Right hindlimb (tissue), 1 donor: Measurements from ENCODE around the gene ZNF451.
A peak's percentile ranks its signal among the peaks of the same experiment; 100 is the strongest.

Experiments
- DNase-seq: peaks from one replicate; pipeline ENCODE4 v3.0.0-alpha.2; 2018

Gene ZNF451

GRCh38 chr6:57162516-57162915, 72.5 kb downstream of the ZNF451 start:
- no peak for DNase-seq

- no peak for DNase-seq
Measured at GRCh38 chr6:57163956-57164355, 74.0 kb downstream of the ZNF451 start.

GRCh38 chr6:57165080-57165479, 75.1 kb downstream of the ZNF451 start:
- DNase-seq, result no peak

DNA sequence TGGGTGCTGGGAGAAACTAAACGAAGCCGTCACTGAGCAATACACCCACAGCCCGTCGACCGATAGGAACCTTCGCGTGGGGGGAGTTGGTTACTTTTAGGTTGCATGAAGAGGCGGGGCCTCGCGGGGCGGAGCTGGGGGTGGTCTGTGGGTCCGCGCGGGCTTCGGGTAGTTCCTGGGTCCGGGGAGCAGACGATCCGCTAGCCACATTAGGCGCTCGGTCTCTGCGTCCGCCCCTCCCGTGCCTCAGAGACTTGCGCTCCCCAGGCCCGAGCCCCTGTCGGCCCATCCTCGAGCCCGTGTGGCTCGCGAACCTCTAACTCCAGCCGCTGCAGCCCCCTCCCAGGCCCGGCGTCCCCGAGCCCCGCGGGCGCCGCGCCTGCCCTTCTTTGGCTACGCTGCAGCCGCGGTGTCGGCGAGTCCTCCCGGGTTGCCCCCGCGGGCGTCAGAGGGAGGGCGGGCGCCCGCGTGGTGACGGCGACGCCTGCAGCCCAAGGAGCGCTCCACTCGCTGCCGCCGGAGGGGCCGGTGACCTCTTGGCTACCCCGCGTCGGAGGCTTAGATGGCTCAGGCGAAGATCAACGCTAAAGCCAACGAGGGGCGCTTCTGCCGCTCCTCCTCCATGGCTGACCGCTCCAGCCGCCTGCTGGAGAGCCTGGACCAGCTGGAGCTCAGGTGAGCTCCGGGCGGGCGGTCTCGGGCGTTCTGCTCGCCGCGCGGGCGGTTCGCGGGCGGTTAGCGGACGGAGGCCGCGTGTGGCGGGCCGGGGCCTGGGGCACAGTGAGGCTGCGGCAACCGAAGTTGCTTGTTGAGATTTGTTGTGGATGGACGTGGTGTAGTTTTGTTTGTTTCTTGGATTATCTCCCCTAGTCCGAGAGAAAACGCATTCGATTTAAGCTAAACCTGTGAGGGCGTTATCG, 82.4 kb downstream of the ZNF451 start, which contains the start of gene BAG2:
TSS of gene BAG2 (plus strand) at position 191 of the 920 bp plus-strand sequence. CDS start at position 563, 372 bp downstream.
- DNase-seq, result peak; percentile 92

- DNase-seq, result no peak
Measured at GRCh38 chr6:57173056-57173885, 83.3 kb downstream of the ZNF451 start.

GRCh38 chr6:57173886-57174510, 84.0 kb downstream of the ZNF451 start:
- no peak for DNase-seq

DNA sequence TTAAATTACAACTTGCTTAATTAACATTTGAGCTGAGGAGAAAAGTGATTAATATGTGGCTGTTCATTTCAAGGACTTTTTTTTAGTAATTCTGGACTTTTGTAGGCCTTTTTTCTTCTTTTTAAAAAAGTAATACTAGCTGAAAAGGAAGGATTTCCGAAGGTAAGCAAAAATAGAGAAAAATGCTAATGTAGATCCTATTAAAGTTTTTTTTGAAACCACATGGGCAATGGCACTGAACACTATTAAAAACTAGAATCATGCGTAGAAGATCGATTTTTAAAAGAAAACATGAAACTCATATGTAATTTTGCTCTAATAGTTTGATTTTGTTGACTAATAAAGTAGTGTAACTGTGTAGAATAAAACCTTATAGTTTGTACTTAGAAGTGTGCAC, 84.5 kb downstream of the ZNF451 start:
- no peak for DNase-seq

- peak; percentile 83 for DNase-seq
Measured at GRCh38 chr6:57177545-57178265, 87.7 kb downstream of the ZNF451 start.

DNA sequence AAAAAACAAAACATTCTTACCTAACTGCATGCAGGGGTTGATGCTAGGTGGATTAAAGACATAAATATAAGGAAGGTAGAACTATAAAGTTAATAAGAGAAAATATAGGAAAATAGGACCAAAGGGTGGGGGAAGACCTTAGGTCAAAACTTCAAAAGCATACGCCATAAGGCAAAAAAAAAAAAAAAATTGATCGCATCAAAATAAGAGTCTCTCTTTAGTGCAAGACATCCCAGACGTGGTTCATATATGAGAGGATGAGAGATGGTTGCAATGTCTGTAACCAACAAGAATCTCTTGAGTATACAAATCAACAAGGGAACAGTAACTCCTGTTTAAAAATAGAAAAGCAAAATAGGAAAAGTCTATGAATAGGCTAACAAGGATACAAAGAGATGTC, 90.6 kb downstream of the ZNF451 start:
- no peak for DNase-seq

GRCh38 chr6:57182017-57182432, 92.0 kb downstream of the ZNF451 start:
- peak; percentile 54 for DNase-seq

DNA sequence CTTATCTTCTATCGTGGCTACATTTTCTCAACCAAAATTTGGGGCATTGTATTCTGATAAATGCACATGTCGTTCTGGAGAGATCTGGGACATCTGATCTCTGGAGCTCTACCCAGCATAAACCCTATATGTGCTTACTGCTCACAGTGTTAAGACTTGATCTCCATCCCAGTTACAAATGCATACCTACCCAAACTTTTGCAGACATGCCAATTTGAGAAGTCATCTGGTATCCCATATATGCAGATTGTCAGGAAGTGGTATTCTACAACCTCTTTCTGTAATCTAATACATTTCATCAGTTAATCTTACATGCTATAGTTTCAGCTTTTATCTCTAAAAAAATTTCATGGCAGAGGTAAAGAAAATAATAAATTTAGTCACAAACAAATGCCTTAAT, 93.3 kb downstream of the ZNF451 start:
- no peak for DNase-seq

DNA sequence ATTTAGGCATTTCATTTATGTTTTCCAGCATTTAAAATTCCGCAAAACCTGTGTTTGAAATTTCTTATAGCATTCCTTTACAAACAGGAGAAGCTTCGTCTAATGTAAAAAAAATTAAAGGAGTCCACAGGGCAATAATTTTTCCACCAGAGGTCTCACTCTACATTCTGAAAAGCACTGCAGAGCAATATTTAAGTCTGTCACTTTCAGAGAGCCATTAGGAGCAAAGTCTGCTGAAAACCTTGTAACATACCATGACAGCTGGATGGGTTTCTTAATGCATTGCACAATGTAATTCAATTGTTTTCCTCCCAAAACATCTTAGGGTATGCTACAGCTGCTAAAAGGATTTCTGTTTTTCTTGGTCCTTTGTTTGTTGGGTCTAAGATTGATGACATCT, 100.2 kb downstream of the ZNF451 start:
- DNase-seq, result no peak

DNA sequence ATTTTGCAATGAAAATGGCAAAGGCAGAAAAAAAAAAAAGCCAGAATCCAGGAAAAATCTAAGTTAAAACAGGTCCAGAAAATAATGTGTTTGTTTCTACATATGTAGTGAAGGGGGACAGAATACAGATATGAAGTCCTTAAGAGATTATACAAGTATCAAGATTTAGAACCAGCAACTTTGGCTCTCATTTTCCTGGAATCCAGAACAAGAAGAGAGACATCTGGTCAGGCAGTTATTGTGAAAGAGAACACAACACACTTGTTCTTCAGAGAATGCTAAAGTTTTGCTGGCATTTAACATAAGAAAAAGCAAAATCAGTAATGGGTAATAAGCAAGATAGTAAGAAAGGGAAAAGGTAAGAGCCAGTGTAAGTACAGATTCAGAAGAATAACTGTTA, 103.2 kb downstream of the ZNF451 start:
- no peak for DNase-seq

DNA sequence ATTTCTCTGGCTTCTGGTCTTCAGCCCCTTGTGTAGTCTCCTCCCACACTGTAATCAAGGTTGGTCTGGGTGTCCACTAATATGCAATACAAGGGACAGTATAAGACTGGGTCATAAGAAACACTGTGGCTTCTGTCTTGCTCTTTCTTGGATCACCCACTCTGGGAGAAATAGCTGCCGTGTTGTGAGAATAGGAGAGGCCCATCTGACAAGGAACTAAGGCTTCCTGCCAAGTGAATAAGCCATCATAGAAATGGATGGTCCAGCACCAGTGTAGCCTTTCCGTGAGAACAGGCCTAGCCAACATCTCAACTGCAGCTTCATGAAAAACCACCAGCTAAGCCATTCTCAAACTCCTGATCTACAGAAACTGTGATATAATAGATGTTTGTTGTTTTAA, 105.5 kb downstream of the ZNF451 start:
- no peak for DNase-seq

- no peak for DNase-seq
Measured at GRCh38 chr6:57198926-57199636, 109.1 kb downstream of the ZNF451 start.

GRCh38 chr6:57201718-57202117, 111.7 kb downstream of the ZNF451 start:
- no peak for DNase-seq

GRCh38 chr6:57205550-57206328, 115.8 kb downstream of the ZNF451 start:
- DNase-seq, result no peak

- DNase-seq, result no peak
Measured at GRCh38 chr6:57207141-57207540, 117.2 kb downstream of the ZNF451 start.

- DNase-seq, result no peak
Measured at GRCh38 chr6:57207872-57208271, 117.9 kb downstream of the ZNF451 start.

GRCh38 chr6:57209030-57209429, 119.0 kb downstream of the ZNF451 start:
- DNase-seq, result no peak

GRCh38 chr6:57210060-57210459, 120.1 kb downstream of the ZNF451 start:
- DNase-seq, result no peak
